Inferior parietal cortex (tissue), 1 donor: ENCODE results near the gene NUTM2D.
"Not testable (repeated sequence)": the region's sequence is repeated elsewhere in the genome, so short reads cannot be mapped to it uniquely, and the experiment has no call there.

Experiments used
- DNase-seq: peaks from one replicate; pipeline ENCODE4 v3.0.0-alpha.2; 2016; ENCODE audit errors: extremely low spot score

The NUTM2D gene, protein sequence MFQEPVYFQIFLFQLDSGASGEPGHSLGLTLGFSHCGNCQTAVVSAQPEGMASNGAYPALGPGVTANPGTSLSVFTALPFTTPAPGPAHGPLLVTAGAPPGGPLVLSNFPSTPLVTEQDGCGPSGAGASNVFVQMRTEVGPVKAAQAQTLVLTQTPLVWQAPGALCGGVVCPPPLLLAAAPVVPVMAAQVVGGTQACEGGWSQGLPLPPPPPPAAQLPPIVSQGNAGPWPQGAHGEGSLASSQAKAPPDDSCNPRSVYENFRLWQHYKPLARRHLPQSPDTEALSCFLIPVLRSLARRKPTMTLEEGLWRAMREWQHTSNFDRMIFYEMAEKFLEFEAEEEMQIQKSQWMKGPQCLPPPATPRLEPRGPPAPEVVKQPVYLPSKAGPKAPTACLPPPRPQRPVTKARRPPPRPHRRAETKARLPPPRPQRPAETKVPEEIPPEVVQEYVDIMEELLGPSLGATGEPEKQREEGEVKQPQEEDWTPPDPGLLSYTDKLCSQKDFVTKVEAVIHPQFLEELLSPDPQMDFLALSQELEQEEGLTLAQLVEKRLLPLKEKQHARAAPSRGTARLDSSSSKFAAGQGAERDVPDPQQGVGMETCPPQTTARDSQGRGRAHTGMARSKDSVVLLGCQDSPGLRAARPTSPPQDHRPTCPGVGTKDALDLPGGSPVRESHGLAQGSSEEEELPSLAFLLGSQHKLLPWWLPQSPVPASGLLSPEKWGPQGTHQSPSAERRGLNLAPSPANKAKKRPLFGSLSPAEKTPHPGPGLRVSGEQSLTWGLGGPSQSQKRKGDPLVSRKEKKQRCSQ

DNA sequence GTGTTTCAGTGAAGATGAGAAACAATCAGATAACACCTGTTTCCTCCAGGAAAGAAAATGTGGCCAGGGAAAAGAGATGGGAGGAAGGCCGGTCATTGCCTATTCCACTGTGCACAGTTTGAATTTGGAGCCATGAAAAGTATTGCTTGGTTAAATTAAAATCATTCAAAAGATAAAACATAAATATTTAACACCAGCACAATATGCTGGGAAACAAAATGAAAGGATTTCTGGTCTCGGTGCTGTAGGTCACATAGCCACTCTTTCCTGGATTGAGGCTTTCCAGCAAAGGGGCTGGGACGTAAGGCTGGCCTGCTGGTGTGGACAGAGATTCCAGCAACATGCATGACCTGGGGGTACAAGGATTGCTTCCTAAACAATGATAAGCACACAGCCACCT lies at the start of gene NUTM2D:
Gene NUTM2D, plus strand, starts transcription at position 301 of the 400 bp plus-strand sequence. CDS start 522 bp downstream, outside the sequence.
- DNase-seq: not testable (repeated sequence)

DNA sequence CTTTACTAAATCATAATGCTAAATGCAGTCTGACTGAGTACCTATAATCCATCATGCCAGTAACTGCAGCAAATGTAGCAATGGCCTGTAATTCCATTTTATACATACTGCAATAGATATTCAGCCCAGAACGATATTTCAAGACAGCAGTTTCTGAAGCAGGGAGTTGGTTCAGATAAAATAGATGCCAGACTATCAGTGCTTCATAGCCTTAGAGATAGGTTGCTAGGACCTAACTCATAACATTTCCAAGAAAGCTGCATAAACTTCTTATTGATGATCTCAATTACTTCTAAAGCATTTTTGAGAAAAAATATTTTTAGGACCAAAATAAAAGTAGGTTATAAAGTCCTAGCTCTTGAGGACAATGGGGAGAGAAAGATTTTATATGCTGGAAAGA lies 48.8 kb upstream of the NUTM2D start:
- DNase-seq: not testable (repeated sequence)

DNA sequence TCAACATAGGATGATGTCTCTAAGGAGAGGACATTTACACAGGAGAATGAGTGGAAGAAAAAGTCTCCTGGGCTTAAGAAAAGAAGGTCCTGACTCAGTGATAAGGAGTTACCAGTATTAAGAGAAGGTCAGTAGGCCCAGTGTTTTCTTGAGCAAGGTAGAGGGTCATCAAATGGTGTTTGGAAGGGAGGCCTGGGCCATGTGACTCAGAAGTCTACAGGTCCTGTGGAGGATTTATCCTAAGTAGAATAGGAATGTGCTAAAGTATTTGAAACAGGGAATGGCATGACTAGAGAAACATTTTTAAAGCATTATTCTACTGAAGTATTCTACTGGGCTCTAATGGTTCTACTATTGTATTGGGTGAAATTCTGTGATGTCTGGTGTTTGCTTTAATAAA lies 47.9 kb upstream of the NUTM2D start:
- not testable (repeated sequence) for DNase-seq

DNA sequence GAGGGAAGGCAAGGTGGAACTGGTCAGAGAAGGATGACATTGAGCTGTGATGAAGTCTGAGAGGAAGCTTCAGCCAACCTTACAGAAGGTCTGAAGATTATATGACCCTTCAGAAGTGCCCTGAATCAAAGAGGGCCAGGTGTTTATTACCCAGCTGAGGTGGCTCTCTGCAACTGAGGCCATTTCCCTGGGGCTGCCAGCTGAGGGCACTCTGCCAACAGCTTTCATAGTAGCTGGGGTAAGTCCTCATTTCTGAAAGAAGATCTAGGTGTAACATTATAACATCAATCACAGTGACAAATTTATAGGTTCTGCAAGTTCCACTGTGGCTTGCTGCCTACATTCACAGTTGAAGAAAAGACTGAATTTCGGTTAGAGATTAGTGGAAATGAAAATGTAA lies 46.0 kb upstream of the NUTM2D start:
- DNase-seq: not testable (repeated sequence)

DNA sequence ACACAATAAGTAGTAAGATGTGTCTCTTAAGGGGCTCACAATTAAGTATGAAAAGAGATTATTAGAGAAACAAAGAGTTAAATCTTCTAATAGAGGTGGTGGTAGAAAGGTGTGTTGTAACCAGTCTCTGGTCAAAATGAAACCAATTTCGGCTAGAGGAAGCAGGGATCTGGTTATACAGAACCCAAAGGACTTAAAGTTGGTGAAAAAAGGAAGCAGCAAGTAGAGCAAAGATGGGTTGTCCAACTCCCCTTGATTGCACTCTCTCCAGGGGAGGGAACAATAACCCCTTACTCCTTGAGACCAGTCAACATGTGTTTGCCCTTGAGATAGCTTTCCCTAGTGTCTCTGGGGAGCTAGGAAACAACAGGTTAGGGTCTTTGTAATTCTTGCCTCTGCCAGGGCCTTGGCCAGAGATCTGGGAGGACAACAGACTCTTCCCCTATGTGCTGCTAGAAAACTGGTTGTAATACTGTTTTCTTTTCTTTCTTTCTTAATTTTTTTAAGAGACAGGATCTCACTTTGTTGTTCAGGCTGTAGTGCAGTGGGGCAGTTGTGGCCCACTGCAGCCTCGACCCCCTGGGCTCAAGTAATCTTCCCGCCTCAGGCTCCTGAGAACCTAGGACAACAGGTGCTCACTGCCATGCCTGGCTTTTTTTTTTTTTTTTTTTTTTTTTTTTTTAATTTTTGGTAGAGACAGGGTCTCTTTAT lies 43.7 kb upstream of the NUTM2D start:
- not testable (repeated sequence) for DNase-seq

DNA sequence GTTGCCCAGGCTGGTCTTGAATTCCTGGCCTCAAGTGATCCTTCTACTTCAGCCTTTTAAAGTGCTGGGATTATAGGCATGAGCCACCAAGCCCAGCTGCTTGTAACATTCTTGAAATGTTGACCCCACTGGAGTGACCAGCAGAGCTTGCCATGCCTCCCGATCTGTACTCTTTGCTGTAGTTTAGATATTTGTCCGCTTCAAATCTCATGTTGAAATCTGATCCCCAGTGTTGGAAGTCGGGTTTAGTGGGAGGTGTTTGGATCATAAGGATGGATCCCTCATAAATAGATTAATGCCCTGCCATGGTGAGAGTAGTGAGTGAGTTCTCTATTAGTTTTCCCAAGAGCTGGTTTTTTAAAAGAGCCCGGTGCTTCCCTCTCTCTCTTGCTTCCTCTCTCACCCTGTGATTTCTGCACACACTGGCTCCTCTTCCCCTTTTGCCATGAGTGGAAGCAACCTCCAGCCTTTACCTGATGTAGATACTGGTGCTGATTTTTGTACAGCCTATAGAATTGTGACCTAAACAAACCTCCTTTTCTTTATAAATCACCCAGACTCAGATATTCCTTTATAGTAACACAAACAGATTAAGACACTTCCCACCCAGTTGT lies 43.1 kb upstream of the NUTM2D start:
- not testable (repeated sequence) for DNase-seq

DNA sequence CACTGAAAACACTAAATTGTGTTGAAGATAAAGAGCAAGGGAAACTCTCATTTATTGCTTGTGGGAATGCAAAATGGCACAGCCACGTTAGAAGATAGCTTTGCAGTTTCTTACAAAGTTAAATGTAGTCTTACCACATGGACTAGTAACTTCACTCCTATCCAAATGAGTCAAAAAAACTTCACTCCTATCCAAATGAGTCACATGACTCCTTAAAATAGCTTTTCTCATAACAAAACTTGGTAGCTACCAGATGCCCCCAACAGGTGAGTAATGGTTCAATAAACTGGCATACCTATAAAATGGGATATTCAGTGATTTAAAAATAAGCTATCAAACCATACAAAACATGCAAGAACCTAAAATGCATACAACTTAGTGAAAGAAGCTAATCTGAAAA lies 36.0 kb upstream of the NUTM2D start:
- DNase-seq: not testable (repeated sequence)

DNA sequence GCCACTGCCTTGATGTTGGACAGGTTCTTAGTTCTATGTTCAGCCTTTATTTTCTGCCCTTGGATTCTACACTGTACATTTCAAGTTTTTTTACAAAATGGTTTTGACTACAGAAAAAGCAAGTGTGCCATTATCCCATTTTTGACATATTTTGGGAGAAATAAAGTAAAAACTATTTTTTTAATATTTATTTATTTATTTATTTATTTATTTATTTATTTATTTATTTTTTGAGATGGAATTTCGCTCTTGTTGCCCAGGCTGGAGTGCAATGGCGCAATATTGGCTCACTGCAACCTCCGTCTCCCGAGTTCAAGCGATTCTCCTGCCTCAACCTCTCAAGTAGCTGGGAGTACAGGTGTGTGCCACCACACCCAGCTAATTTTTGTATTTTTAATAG lies 33.0 kb upstream of the NUTM2D start:
- DNase-seq: not testable (repeated sequence)

DNA sequence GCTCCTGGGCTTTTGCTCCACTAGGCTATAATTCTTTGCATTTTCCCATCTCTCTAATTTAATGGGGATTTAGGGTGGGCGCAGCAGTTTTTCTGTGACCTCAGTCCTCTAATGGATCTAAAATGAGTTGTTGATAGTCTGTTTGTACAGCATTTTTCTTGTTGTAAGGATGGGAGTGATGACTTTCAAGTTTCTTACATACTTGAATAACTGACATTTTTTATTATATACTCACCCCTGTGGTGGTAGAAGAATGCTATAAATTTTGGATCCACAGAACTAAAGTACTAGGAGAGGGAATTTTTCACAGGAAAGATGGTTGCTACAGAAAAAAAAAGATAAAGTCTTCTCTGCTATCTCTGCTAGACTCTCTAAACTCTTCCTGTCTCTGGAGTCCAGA lies 29.6 kb upstream of the NUTM2D start:
- DNase-seq: not testable (repeated sequence)

DNA sequence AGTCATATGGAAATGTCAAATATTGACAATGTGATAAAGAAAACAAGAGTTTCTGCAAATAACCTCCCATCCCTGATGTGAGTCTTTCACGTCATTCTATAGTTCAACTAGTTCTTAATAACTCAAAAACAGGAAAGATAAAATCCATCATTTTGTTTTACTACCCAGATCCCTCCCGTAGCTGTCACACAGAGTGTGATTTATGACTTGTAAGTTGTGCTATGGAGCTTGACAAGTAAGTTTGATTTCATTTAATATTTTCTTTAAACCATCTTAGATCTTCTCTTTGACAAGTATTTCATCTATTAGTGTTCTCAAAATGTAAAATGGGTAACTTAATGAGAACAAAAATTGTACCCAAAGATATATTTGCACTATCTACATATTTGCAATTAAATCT lies 28.4 kb upstream of the NUTM2D start:
- DNase-seq: not testable (repeated sequence)

DNA sequence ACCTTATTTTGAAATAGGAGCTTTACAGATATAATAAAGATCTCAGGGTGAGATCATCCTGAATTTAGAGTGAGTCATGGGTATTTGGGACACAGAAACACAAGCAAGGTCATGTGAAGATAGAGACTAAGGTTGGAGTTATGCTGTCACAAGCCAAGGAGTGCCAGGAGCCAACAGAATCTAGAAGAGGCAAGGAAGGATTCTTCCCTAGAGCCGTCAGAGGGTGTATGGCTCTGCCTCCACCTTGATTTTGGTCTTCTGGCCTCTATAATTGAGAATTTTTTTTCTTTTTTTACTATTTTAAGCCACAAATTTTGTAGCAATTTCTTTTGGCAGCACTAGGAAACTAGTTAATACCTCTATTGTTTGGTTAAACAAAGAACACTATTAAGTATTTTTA lies 24.9 kb upstream of the NUTM2D start:
- not testable (repeated sequence) for DNase-seq

DNA sequence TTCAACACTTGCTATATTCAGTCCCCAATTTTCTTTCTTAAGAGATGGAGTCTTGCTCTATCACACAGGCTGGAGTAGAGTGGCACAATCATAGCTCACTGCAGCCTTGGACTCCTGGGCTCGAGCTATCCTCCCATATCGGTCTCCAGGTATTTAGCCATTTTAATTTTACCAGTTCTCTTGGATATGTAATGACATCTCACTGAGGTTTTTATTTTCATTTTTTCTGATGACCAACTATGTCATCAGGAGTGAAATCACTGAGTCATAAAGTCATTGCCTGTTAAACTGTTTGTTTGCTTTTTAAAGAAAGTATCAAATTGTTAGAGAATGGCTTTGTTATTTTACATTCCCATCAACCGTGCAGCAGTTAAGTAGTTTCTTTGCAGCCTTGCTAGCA lies 17.1 kb upstream of the NUTM2D start:
- DNase-seq: not testable (repeated sequence)

DNA sequence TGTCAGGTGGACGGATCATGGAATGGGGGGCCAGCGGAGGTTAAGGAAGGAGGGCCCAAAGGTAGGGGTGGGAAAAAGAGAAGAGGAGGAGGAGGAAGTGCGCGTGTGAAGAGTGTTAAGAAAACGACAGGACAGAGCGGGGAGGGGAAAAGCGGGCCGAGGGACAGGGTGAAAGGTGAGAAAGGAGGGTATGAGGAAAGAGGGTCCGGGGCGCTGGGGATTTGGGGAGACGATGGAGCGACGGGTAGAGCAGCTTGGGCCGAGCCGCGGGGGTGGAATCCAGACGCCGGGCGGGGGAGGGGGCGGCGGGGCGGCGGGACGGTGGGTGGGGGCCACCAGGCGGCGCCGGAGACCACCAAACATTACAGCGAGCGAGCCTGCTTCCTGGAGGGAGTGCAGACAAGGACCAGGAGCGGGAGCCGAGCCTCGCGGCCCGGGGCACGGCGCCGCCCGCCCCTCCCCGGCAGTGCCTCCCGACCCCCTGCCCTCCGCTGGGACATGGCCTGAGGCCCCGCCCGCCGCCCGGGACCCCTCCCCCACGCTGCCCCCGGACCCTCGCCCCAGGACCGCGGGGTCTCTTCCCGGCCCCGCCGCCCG lies 15.9 kb upstream of the NUTM2D start:
- DNase-seq: not testable (repeated sequence)

DNA sequence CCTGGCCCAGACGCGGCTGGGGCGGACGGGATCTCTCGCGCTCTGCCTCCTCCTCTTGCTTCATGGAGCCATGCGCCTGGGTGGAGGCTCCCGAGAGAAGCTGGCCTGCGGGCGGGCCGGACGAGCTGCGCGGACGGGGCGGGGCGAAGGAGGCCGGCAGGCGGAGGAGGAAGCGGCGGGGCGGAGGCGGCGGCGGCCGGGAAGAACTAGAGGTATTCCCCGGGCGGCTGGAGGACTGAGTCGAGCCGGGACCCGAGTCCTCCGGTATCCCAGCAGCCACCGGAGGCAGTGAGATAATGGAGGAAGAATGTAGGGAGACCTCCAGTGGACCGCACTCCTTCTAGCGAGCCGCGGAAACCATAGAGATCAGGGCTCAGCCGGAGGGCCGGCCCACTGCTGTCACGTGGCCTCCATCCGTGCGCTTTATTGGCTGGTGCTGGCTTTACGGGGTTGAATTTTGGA lies 15.3 kb upstream of the NUTM2D start:
- peak; percentile 80 for DNase-seq

DNA sequence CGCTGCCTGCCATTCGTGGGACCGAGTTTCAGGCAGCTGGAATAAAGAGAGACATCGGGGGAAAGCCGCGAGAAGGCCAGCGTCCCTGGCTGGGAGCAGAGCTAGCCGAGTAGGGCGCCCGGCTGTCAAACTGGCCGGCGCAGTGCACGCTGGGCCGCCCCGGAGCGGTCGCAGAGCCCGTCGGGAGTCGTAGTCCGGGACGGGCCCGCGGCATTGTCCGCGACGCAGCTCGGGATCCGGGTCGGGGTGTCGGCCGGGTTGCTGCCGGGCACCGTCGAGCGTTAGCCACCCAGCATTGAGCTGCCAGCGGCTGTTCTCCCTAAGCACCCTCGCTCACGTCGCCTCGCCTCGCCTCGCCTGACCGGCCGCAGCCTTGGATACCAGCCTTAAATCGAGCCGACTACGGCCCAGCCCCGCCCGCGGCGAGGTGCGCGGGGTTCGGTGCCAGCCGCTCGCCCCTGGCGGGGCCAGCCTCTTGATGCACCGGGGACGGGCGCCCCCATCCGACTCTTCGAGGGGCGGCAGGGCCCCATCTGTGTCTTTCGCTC lies 14.8 kb upstream of the NUTM2D start:
- DNase-seq: peak; percentile 69

DNA sequence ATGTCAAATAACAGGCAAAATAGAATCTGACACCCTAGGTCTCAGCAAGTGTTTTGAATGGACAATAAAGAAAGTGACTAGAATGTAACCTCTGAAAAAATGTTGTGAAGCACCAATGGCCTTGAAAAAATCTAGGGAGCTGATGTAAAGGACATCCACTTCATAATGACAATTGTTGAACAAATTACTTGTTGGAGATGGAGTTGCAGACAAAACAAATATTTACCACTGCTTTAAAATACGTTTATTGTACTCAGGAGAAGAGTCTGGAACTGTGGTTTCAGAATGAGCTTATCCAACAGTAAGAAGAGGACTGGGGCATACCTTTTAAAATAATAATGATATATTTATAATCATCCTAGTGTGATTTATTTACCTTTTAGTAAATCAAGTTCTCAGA lies 11.8 kb upstream of the NUTM2D start:
- not testable (repeated sequence) for DNase-seq

DNA sequence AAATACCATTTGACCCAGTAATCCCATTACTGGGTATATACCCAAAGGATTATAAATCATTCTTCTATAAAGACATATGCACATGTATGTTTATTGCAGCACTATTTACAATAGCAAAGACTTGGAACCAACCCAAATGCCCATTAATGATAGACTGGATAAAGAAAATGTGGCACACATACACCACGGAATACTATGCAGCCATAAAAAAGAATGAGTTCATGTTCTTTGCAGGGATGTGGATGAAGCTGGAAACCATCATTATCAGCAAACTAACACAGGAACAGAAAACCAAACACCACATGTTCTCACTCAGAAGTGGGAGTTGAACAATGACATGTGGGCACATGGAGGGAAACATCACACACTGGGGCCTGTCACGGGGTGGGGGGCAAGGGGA lies 7.4 kb upstream of the NUTM2D start:
- not testable (repeated sequence) for DNase-seq

DNA sequence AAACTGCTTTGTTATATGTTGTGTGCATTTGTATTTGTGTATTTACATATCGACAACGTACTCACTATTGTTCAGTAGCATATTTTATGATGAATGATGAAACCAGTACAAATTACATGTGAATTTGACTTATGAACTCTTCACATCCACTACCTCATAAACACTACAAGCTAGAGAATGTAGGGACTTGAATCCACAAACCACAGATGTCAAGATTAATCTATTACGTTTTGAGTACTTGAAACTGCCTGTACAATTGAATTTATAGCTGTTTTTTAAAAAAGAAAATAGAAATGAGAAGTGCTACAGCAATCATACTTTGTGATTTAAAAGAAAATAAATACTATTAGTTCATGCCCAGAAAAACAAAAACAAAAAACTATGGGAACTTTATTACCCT lies 4.7 kb upstream of the NUTM2D start:
- not testable (repeated sequence) for DNase-seq

DNA sequence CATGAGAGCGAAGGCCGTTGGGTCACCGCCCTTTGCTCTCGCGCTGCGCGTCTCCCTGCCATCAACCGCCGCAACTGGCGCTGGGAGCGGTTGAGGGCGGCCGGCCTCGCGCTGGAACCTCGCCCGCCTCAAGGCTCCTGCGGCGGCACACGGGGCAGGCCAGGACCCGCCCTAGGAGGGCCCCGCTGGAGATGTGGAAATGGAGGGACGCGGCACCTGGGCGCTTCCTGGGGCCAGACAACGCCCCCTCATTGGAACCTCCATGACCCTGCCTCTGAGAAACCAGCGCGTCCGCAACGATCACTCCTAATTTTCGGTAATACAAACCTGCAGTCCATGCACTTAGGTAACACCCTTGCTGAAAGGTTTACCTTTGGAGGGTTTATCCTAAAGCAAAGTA lies 2.4 kb upstream of the NUTM2D start:
- not testable (repeated sequence) for DNase-seq

DNA sequence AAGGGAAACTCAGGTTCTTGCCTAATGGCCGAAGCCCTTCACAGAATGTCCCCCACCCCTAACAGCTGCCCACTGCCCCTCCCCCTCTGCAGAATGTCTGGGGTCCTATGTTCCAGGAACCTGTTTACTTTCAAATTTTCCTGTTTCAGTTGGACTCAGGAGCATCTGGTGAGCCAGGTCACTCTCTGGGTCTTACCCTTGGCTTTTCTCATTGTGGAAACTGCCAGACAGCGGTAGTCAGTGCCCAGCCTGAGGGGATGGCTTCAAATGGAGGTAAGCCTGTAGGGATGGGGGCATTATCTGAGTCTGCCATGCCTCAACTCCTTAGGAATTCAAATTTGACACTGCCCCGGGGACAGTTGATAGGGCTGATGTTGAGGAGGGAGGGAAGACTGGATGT lies 615 bp downstream of the NUTM2D start:
- not testable (repeated sequence) for DNase-seq
